HG03196 (cell line): ENCODE measurements around the gene ADGRL3.
"Not testable (repeated sequence)": the region's sequence is repeated elsewhere in the genome, so short reads cannot be mapped to it uniquely, and the experiment has no call there.

Source experiments
- ATAC-seq: cut with Tn5 transposase; IDR thresholded peaks from one replicate; pipeline ENCODE4 v1.9.1; 2021; ENCODE audit not compliant: unreplicated experiment

Gene ADGRL3

DNA sequence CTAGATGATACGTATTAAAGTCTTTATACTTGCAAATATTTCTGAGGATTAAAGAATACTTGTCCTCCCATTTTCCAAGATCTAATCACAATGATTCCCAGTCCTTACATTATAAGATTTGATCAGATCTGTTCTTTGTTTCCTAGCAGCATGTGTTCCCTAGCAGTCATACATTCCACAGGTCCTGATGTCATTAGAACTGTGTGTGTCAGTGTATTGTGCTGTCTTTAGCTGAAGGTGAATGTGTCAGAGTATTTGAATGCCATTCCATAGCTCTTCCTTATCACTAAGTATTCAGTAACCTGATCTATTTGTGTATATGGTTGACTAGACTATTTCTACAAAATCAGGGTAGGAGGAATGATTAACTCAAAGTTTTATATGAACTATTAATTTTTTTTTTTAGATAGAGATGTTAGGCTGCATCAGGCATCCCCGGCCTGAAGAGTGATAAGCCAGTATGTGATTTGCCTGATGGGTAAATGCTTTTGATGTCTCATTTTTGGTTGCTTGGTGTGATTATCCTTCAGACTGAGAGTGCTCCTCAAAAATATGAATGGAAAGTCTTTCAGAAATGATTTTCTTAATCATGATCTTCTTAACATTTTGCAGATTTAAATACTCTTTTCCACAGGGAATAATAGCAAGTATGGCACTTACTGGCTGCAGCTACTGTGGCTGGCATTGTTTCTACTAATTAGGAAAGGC lies 4.4 kb downstream of the ADGRL3 start:
- ATAC-seq: no peak

DNA sequence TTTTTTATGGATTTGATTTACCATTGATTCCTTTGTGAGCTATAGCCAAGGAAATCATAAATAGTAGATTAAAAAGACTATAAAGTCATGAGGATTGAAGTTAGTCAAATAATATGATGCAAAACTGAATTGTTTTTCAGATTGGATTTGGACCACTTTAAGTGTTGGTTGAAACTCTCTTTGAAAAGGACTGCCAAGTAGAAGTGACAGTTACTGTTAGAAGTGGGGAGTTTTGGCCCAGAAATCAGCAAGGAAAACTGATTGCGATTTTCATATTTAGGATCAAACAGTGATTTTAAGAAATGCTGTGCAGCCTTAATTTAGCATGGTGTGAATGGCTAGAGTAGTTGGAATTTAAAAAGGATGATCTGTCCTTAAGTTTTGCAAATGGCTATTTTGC lies 4.9 kb downstream of the ADGRL3 start:
- no peak for ATAC-seq

DNA sequence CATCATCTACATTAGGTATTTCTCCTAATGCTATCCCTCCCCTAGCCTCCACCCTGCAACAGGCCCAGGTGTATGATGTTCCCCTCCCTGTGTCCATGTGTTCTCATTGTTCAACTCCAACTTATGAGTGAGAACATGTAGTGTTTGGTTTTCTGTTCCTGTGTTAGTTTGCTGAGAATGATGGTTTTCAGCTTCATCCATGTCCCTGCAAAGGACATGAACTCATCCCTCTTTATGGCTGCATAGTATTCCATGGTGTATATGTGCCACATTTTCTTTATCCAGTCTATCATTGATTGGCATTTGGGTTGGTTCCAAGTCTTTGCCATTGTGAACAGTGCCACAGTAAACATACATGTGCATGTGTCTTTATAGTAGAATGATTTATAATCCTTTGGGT lies 7.0 kb downstream of the ADGRL3 start:
- not testable (repeated sequence) for ATAC-seq

DNA sequence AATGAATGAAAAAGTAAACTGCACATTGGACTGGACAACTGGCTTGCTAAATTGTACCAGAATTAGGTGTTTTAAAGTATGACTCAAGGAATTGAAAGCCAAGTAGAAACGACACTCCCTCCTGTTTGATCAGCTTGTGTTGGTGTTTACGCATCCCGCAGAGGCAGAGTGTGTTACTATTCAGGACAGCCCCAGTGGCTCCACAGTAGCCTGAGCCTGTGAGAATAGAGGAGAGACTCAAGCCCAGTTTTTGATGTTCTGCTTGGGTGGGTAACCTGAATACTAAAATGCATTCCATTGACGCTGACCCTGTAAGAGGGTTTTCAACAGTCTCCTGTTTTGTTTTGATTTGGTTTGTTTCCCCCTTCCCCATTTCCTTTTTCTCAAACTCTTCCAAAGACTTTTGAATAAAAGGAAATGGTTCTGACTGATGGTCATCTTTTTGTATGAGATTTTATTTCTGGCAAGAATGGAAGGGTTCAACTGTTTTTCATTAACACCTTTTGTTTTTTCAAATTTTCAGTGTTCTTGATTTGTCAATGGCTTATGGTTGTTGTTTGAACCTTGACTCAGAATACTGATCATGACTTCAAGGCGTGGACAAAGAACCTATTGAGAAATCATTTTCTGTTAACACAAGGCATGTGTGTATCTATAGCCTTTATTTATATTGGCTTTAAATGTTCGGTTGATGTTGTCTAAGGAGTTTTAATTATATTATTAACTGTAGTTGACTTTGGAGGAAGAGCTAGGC lies 10.2 kb downstream of the ADGRL3 start:
- ATAC-seq: no peak

DNA sequence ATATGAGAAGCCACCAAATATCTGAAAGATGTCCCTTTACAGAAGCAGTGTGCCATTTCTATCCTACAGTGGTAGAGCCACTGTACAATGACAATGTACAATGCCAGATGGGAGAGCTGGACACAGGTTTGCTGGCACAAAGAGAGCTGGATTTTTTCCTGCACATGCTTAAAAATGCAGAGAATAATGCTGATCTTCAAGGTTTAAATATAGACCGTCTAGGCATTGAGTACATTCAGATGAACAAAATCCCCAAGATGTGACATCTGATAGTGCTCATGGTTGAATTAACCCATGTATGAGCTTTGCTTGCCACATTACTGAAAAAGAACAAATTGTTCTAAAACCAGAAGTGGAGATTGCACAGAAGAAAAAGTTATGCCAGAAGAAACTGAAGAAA lies 11.7 kb downstream of the ADGRL3 start:
- ATAC-seq: no peak

DNA sequence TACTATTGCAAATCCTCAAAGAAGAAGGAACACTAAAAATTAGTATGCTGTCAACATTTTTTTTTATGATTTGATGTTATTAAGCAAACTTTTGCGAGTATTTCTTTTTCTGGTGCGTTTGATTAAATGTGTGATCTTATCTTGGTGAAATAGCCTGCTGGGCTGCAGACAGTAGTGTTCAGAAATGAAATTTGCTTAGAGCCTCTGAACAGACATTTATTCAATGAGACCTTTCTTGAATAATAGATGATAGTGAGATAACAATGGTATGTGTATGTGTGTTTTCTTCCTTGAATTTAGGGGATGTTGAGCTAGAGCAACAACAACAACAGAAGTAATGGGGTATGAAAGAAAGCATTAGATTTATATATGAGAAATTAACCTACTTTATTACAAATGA lies 12.7 kb downstream of the ADGRL3 start:
- ATAC-seq: no peak

DNA sequence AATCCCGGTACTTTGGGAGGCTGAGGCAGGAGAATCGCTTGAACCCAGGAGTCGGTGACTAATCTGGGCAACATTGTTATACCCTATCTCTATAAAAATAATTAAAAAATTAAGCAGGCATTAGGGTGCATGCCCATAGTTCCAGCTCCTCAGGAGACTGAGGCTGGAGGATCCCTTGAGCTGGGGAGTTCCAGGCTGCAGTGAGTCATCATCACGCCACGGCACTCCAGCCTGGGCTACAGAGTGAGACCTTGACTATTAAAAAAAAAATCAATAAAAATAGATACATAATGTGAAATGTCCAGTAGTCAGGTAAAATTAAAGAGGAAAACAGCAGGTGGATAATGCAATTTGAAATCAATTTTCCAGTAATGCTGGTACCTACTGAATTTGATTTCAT lies 14.6 kb downstream of the ADGRL3 start:
- no peak for ATAC-seq

DNA sequence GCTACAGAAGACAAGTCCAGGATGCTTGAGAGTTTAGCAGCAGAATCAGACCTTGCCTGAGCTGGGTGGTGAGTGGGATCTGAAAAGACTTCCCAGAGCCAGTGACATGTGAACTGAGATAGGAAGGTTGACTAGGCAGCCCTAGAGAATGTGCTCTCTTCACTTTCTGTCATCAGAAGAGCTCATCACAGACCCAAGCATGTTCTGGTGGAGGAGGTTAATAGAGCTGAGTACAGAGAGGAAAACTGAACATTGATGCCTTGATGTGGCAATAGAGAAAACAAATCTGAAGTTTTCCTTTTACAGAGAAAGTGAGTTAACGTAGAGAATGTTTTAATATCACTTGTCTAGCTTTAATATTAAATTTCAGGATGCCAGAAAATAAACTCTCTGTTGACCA lies 17.1 kb downstream of the ADGRL3 start:
- ATAC-seq: no peak

DNA sequence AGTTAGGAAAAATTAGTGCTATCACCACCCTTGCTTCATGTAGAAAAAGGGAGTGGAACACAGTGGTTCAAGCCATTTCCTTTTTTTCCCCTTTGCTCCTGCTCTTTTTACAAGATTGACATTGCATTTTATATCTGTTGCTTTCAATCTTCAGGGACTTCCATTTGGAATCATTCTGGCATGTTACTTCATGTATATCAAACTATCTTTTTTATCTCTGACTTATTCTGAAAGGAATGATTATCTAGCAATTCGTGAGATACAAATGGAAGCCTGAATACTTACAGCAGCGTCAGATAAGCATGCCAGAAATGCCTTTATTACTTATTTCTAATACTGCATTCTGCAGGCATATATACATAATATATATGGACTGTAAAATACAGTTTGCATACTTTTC lies 20.4 kb downstream of the ADGRL3 start:
- no peak for ATAC-seq

DNA sequence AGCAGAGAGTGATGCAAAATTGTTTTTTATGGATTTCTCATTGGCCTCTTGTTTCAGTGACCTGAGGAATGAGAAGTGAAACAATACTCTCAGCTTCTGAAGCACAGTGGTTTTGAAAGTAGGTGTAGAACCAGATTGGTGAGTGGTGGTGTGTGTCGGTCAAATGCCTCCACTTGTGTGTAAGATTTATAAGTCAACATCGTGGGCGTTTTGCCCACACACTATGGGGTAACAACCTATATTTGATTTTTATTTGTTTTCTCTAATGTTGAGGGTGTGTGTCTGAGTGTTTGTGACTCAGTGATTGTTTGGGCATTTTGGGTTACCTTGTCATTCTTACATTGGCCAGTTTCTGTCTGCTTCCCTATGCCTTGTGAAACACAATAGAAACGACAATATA lies 23.3 kb downstream of the ADGRL3 start:
- no peak for ATAC-seq

DNA sequence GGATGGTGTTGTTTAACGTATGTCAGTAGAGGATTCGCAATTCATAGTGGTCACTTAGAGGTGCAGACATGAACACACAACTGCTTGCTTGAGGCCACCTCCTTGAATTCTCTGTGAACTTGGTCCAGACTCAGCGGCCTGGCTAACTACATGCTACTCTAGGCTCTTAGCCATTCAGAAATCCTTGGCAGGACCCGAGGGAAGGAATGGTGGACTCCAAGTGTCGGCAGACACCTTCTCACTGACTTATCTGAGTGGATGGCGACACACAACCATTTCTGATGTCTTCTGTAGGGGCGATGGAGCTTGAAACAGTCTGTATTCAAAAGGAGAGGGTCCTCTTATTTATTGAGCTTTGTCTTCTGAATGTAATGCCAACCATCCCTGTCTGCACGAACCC lies 24.4 kb downstream of the ADGRL3 start:
- no peak for ATAC-seq

DNA sequence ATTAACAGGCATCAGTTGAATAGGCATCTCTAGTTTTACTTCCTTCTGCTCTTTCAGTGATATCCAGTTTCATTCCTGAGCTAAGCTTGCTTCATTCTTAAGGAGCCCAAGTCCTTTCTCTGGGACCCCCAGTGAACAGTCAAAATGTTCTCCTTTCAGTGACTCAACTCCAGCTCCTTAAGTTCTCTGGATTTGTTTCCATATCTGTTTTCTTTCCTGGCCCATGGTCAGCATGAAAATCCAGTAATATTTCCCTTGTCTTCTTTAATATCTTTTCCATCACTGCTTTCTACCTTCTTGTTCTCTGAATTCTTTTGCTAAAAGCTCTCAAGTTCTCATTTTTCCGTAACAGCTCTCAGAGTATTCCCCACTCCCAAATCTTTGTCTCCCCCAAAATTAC lies 25.5 kb downstream of the ADGRL3 start:
- ATAC-seq: no peak

DNA sequence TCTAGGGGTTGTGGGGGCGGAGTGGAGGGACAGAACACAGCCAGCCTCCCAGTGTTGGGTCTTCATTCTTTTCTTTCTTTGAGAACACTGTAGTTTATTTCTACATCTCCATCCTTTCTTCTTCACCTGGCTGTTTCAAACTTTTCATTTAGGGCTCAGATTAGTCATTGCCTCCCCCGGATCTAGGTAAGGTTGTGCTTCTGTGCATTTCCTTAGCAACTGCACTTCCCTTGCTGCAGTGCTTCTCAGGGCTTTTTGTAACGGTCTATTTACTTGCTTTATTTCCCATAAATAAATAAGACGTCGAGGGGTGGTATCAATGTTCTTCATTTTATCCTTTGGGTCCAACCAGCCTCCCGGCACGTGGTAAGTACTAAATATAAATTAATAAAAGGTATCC lies 31.3 kb downstream of the ADGRL3 start:
- no peak for ATAC-seq

DNA sequence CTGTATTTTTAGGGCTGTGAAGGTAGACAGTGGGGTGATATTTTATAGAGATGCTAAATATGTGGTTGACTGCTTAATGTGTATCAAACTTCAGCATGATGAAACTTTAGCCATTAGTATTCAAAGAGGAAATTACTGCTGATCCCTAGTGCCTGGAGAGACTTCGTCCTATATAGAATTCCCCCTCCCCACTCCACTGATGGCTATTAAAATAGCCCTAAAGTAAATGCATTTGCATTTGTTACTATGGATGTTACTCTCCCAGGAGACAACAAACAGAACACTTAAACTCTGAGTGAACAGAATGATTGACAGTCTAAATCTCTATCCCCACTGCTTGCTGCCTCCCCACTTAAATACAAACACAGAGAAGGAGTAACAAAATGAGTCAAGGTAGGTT lies 39.1 kb downstream of the ADGRL3 start:
- no peak for ATAC-seq

DNA sequence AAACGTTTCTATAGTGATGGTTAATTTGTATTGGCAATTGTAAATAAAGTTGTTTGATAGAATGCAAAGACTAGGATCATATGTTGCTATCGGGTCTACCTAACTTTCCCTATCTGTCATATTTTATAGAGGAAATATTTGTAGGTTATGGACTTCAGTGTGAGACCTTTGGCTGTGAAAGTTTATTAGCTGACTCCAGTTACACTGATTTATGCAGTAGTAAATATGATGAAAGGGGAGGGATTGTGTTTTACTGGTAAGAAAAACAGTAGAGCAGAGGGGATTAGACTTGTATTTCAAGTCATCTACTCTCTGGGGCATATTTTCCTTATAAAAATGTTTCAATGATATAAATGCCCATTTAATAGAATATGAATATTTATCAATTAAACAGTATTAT lies 43.8 kb downstream of the ADGRL3 start:
- ATAC-seq: no peak

DNA sequence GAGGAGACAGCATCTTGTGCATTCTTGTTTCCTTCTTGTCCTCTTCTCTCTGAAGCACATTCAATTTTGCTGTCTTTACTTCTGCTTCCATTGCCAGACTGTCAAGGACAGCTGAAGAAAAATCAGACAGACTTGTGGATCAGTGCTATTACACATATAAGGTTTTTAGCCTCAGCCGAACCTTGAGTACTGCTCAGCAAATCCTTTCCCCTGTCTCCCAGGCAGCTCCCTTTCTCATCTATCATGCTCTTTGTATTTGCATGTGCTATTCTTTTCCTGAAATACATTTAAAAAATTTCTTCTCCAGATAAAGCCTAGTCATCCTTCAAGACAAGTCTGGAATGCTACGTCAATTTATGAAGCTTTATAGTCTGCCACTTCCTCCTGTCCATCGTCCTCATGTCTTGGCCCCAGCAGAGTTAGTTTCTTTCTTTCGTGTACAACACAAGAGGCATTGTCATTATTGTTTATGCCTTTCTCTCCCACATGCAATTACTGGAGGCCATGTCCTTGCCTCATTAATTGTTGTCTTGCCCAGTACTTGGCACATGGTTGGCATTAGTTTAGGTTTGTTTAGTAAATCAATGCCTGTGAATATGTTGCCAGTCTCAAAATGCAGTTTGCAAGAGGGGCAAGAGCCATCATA lies 45.1 kb downstream of the ADGRL3 start:
- ATAC-seq: no peak

DNA sequence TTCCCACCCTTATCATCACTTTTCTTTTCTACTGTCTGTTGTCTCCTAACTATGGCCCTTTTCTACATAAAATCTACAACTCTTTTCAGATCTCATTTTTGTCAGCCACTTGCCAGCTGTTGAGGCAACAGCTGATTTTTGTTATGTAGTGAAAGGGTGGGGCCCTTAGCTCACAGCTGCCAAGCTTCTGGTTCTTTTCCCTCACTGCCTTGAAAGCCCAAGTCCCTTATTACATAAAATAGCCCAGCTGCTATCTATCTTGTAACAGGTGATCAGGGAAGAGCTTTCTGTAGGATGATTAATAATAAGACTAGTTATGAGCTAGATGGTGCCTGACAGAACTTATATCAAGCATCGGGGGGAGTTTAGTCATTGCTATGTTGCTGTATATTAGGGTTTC lies 45.9 kb downstream of the ADGRL3 start:
- no peak for ATAC-seq

DNA sequence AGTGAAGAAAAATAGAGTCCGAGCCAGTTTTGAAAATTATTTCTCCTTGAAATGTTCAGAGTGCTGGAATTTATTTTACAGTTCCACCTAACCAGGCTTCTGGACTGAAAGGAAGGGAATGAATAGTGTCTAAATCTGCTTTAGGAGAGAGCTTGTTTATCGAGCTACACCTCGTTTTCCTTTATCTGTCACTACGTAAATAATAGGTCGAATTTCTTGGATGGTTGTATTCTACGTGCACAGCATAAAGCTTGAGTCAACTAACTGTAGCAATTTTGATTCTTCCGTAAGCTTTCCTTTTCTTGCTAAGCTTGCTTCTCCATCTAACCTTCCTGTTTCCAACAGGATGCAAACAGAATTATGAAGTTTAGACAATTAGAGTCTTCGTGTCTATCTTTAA lies 48.6 kb downstream of the ADGRL3 start:
- ATAC-seq: no peak

DNA sequence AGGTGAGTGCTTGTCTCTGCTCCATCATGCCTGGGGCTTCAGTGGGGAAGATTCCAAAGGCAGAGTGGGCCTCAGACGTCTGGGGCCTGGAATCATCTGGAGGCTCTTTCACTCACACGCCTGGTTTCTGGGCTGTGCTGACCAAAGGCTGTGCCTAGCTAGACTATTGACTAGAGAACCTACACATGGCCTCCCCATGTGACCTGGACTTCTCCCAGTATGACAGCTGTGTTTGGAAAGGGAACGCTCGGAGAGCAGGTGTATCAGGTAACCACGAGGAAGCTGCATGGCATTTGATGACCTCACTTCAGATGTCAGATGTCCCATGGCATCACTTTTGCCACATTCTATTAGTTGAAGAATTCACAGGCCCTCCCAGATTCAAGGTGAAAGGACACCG lies 51.0 kb downstream of the ADGRL3 start:
- ATAC-seq: no peak

DNA sequence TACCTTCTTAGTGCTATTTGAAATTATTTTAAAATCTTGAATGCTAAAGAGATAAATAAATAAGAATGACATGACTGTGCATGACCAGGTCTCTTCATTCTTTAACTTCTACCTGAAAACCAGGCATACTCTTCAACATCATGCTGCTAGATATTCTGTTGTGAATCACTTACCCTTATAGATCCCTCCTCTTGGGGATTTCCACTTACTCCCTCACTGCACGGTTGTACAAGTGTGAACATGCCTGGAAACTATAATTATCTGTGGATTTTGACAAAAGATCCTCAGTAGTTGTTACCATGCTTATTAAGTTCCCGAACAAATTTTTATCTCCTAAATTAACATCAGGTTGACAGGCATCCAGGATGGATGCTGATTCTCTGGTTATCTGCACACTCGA lies 54.3 kb downstream of the ADGRL3 start:
- ATAC-seq: no peak

DNA sequence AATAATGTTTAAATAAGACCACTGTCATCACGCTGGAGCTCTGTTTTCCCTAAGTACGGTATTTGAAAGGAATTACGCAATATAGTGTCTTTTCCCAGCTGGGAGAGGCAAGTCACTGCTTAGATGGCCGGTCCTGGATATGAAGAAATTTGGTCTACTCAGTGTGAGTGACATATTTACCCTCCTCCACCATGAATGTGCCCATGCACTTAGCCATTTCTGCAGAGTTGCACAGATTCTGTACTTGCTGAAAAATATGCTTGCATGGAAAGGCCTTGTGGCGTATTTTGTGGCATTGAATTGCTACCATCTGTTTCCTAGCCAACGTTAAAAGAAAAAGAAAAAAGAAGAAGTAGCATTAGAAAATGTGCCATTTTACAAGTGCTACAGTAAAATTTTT lies 73.1 kb downstream of the ADGRL3 start:
- no peak for ATAC-seq

DNA sequence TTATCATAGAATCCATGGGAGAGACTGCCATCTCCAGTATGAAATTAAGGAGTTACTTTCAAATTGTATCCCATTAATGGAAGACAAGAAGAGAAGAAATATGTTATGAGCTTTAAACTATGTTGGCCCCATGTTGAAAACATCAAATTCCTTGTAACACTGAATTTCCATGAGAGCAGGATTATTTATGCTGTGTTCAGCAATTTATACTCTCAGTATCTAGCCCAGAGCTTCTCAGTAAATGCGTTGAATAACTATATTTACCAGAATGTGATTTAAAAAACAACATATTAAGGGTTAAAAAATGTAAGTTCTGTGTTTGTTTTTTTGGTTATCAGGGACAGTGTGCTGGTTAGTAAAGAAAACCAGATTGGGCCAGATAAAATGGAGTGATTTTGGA lies 74.2 kb downstream of the ADGRL3 start:
- no peak for ATAC-seq
